GM10847 (cell line): ENCODE data around the gene ENDOU.

Source experiments
- POLR2A ChIP-seq: IDR thresholded peaks from 2 replicates; pipeline ENCODE4 v1.6.1; 2011; ENCODE audit not compliant: insufficient read length; ENCODE audit errors: extremely low read depth

ENDOU gene

GRCh38 chr12:47700263-47700662, 25.0 kb downstream of the ENDOU start:
- TF ChIP-seq POLR2A = no peak

GRCh38 chr12:47698631-47699030, 26.7 kb downstream of the ENDOU start:
- no peak for TF ChIP-seq POLR2A

GRCh38 chr12:47698055-47698454, 27.2 kb downstream of the ENDOU start:
- TF ChIP-seq POLR2A = no peak

- no peak for TF ChIP-seq POLR2A
Measured at GRCh38 chr12:47689215-47689614, 36.1 kb downstream of the ENDOU start.

- TF ChIP-seq POLR2A = no peak
Measured at GRCh38 chr12:47687636-47688035, 37.7 kb downstream of the ENDOU start.

- no peak for TF ChIP-seq POLR2A
Measured at GRCh38 chr12:47686645-47687240, 38.5 kb downstream of the ENDOU start.

- no peak for TF ChIP-seq POLR2A
Measured at GRCh38 chr12:47679785-47680184, 45.5 kb downstream of the ENDOU start.

- TF ChIP-seq POLR2A = no peak
Measured at GRCh38 chr12:47672068-47672467, 53.2 kb downstream of the ENDOU start.
